Activated T-cell treated with anti-CD3 and anti-CD28 coated beads, Interleukin-2, amount 50 U/mL, for 4 hours (primary cell): Measurements from ENCODE around the gene HLA-C. TPM values are rescaled to one million over a fixed set of nuclear protein-coding genes. Genes with fewer than 3 reads are reported as not detected.

Experiments
- total RNA-seq, 3 donors: library from RNA; stranded (reverse); gene quantifications; one replicate each; pipeline ENCODE4 v1.2.1, GENCODE V29; 2021

The HLA-C gene
- total RNA-seq, 3 donors from 2014 or later: 1,001 to 1,115 (median 1,103) TPM

Other genes starting within 250 kb of the HLA-C start
- gene C6orf15, start 159.5 kb downstream of the HLA-C start, total RNA-seq: not detected
- gene PSORS1C1, start 157.3 kb downstream of the HLA-C start, total RNA-seq: not detected
- not detected for gene CDSN, start 151.6 kb downstream of the HLA-C start, total RNA-seq
- gene PSORS1C2, start 133.0 kb downstream of the HLA-C start, total RNA-seq: not detected
- 10 to 100 TPM; 22.1 to 23.4 (median 23.1) TPM for gene CCHCR1, start 114.3 kb downstream of the HLA-C start, total RNA-seq
- 10 to 100 TPM; 28.8 to 31.1 (median 30.8) TPM for gene TCF19, start 113.5 kb downstream of the HLA-C start, total RNA-seq
- gene POU5F1, start 101.4 kb downstream of the HLA-C start, total RNA-seq: 1 to 10 TPM in 2 of 3 donors, under 1 TPM in 1; 0.63 to 1.4 (median 1.0) TPM
- gene HLA-B, start 85.1 kb upstream of the HLA-C start, total RNA-seq: 1,000 to 10,000 TPM; 3,478 to 5,156 (median 4,066) TPM
- gene MICA, start 131.5 kb upstream of the HLA-C start, total RNA-seq: 1 to 10 TPM; 4.0 to 6.4 (median 4.7) TPM
- gene MICB, start 226.1 kb upstream of the HLA-C start, total RNA-seq: 10 to 100 TPM; 11.3 to 14.9 (median 12.5) TPM